ENCODE results near the gene CBX7.

Gene CBX7

GRCh38 chr22:39130892-39131855, 21.3 kb downstream of the CBX7 start:
- in situ Hi-C loops (cut with HindIII; ENCODE audit: low sequenced_read_pairs) = no loop called here
- no peak for DNase-seq (ENCODE audit: low read depth, low spot score)
- no peak overlapping the region for H3K4me3 ChIP-seq (ENCODE audit: low read depth, low read length)
- TF ChIP-seq CTCF (IDR thresholded peaks at IDR 0.05; ENCODE audit: low read depth, low read length) = no peak

- no peak overlapping the region for H3K4me3 ChIP-seq (ENCODE audit: low read depth, low read length)
- no peak for TF ChIP-seq CTCF (IDR thresholded peaks at IDR 0.05; ENCODE audit: low read depth, low read length)
- DNase-seq (ENCODE audit: low read depth, low spot score) = no peak
- in situ Hi-C loops (cut with HindIII; ENCODE audit: low sequenced_read_pairs) = no loop called here
These were observed 22.3 kb downstream of the CBX7 start for GRCh38 chr22:39130152-39130704.

- TF ChIP-seq CTCF (IDR thresholded peaks at IDR 0.05; ENCODE audit: low read depth, low read length) = no peak
- DNase-seq (ENCODE audit: low read depth, low spot score) = no peak
- H3K4me3 ChIP-seq (ENCODE audit: low read depth, low read length) = no peak overlapping the region
- in situ Hi-C loops (cut with HindIII; ENCODE audit: low sequenced_read_pairs) = no loop called here
These were observed 22.7 kb downstream of the CBX7 start for GRCh38 chr22:39129746-39130145.

GRCh38 chr22:39129081-39129480, 23.4 kb downstream of the CBX7 start:
- in situ Hi-C loops (cut with HindIII; ENCODE audit: low sequenced_read_pairs) = no loop called here
- no peak overlapping the region for H3K4me3 ChIP-seq (ENCODE audit: low read depth, low read length)
- no peak for TF ChIP-seq CTCF (IDR thresholded peaks at IDR 0.05; ENCODE audit: low read depth, low read length)
- no peak for DNase-seq (ENCODE audit: low read depth, low spot score)

- DNase-seq (ENCODE audit: low read depth, low spot score) = no peak
- TF ChIP-seq CTCF (IDR thresholded peaks at IDR 0.05; ENCODE audit: low read depth, low read length) = no peak
- in situ Hi-C loops (cut with HindIII; ENCODE audit: low sequenced_read_pairs) = no loop called here
- H3K4me3 ChIP-seq (ENCODE audit: low read depth, low read length) = no peak overlapping the region
These were observed 24.0 kb downstream of the CBX7 start for GRCh38 chr22:39128508-39128907.

- DNase-seq (ENCODE audit: low read depth, low spot score) = no peak
- no peak for TF ChIP-seq CTCF (IDR thresholded peaks at IDR 0.05; ENCODE audit: low read depth, low read length)
- H3K4me3 ChIP-seq (ENCODE audit: low read depth, low read length) = no peak overlapping the region
- in situ Hi-C loops (cut with HindIII; ENCODE audit: low sequenced_read_pairs) = no loop called here
These were observed 26.9 kb downstream of the CBX7 start for GRCh38 chr22:39125622-39126021.
